GM19035 (cell line): ENCODE results near the gene ABCA7.

Source experiments
- ATAC-seq: cut with Tn5 transposase; IDR thresholded peaks from one replicate; pipeline ENCODE4 v1.9.1; 2021; ENCODE audit not compliant: unreplicated experiment

ABCA7 gene

GRCh38 chr19:1040476-1041271 lies 767 bp downstream of the ABCA7 start:
- no peak for ATAC-seq

GRCh38 chr19:1041272-1041834 lies 1.4 kb downstream of the ABCA7 start:
- no peak for ATAC-seq

GRCh38 chr19:1041835-1042685 lies 2.2 kb downstream of the ABCA7 start:
- ATAC-seq: no peak

GRCh38 chr19:1042689-1043511 lies 3.0 kb downstream of the ABCA7 start:
- ATAC-seq: no peak

GRCh38 chr19:1045247-1045603 lies 5.3 kb downstream of the ABCA7 start:
- no peak for ATAC-seq

GRCh38 chr19:1046117-1046626 lies 6.3 kb downstream of the ABCA7 start:
- no peak for ATAC-seq

GRCh38 chr19:1046836-1047695 lies 7.2 kb downstream of the ABCA7 start:
- no peak for ATAC-seq

GRCh38 chr19:1047696-1048147 lies 7.8 kb downstream of the ABCA7 start:
- ATAC-seq: no peak

GRCh38 chr19:1049106-1049505 lies 9.2 kb downstream of the ABCA7 start:
- no peak for ATAC-seq

- no peak for ATAC-seq
Measured at GRCh38 chr19:1049800-1050199, 9.9 kb downstream of the ABCA7 start.

- no peak for ATAC-seq
Measured at GRCh38 chr19:1050989-1051788, 11.3 kb downstream of the ABCA7 start.

GRCh38 chr19:1051791-1052190 lies 11.9 kb downstream of the ABCA7 start:
- no peak for ATAC-seq

GRCh38 chr19:1052349-1052975 lies 12.6 kb downstream of the ABCA7 start:
- ATAC-seq: no peak

- ATAC-seq: no peak
Measured at GRCh38 chr19:1053176-1054101, 13.5 kb downstream of the ABCA7 start.

- no peak for ATAC-seq
Measured at GRCh38 chr19:1054102-1055027, 14.5 kb downstream of the ABCA7 start.

- no peak for ATAC-seq
Measured at GRCh38 chr19:1055028-1055425, 15.1 kb downstream of the ABCA7 start.
